ENCODE measurements around the gene TRIAP1.

- no peak for TF ChIP-seq TOX (CRISPR knock-in tag; IDR thresholded peaks at IDR 0.05; ENCODE audit: borderline replicate concordance)
- TF ChIP-seq, protein P1, sequence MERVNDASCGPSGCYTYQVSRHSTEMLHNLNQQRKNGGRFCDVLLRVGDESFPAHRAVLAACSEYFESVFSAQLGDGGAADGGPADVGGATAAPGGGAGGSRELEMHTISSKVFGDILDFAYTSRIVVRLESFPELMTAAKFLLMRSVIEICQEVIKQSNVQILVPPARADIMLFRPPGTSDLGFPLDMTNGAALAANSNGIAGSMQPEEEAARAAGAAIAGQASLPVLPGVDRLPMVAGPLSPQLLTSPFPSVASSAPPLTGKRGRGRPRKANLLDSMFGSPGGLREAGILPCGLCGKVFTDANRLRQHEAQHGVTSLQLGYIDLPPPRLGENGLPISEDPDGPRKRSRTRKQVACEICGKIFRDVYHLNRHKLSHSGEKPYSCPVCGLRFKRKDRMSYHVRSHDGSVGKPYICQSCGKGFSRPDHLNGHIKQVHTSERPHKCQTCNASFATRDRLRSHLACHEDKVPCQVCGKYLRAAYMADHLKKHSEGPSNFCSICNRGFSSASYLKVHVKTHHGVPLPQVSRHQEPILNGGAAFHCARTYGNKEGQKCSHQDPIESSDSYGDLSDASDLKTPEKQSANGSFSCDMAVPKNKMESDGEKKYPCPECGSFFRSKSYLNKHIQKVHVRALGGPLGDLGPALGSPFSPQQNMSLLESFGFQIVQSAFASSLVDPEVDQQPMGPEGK (CRISPR knock-in tag; IDR thresholded peaks at IDR 0.05; ENCODE audit: borderline replicate concordance), result no peak
These were observed 1.8 kb upstream of the TRIAP1 start for GRCh38 chr12:120447992-120448391.

Measured in SK-N-SH treated with all-trans-retinoic acid at 6 μM for 48 hours (cell line).